Adrenal gland (tissue), 12 donors: ENCODE results near the gene SCAF1. TPM values are rescaled to one million over a fixed set of nuclear protein-coding genes. Genes with fewer than 3 reads are reported as not detected.

Experiments
- DNase-seq, 7 donors: peaks; one replicate each; pipeline ENCODE4 v3.0.0-alpha.2; 2019 to 2020
- H3K27ac ChIP-seq, 5 donors: fragments of 200-600 bp; sonication (generic) in 4 of 5; 1 replicate in 3 of 5; 2 replicates in 2 of 5; pipeline versions ENCODE4 v1.5.1 to v1.8.0; 2016 to 2020; ENCODE audit warnings: mild to moderate bottlenecking in 1 of 5
- H3K27me3 ChIP-seq: fragments of 200-600 bp; 2 replicates; pipeline ENCODE4 v1.8.0; 2021
- H3K36me3 ChIP-seq, 2 donors: fragments of 200-600 bp; replicated peaks in 1 of 2; 1 replicate in 1 of 2; 2 replicates in 1 of 2; pipeline versions ENCODE4 v1.5.1 to v1.8.0; 2018 to 2022
- H3K4me1 ChIP-seq, 2 donors: fragments of 200-600 bp; replicated peaks in 1 of 2; 1 replicate in 1 of 2; 2 replicates in 1 of 2; pipeline versions ENCODE4 v1.5.1 to v1.8.0; 2018 to 2021
- H3K4me3 ChIP-seq, 4 donors: fragments of 200-600 bp; sonication (generic) in 3 of 4; one replicate each; pipeline ENCODE4 v1.5.1; 2016 to 2018
- H3K9me3 ChIP-seq, 3 donors: fragments of 200-600 bp; sonication (generic) in 1 of 3; replicated peaks in 1 of 3; 1 replicate in 2 of 3; 2 replicates in 1 of 3; pipeline versions ENCODE4 v1.5.1 to v1.8.0; 2016 to 2021
- POLR2A ChIP-seq, 2 donors: fragments of 450-650 bp; IDR thresholded peaks; one replicate each; pipeline ENCODE4 v1.6.1; 2017; ENCODE audit warnings: antibody characterized with exemption in 2 of 2, mild to moderate bottlenecking in 2 of 2, moderate library complexity in 1 of 2
- whole genome bisulfite sequencing, 4 donors: extraction: QIAGEN DNeasy Blood & Tissue Kit in 2 of 4; methylation state at CpG; one replicate each; pipeline versions ENCODE4 v1.1.5 to v1.1.7; 2013 to 2017; 5-methylcytosine and 5-hydroxymethylcytosine counted together
- intact Hi-C, 2 donors: fragments of 100-400 bp; cut with DNase I; formaldehyde crosslinking; loops; one replicate each; pipeline versions ENCODE4 v1.14.1 to v1.15.0; 2022 to 2023
- polyA plus RNA-seq, 3 donors: library from polyadenylated mRNA; stranded (reverse); fragments of 200-250 nt in 2 of 3; fragments of 350-450 nt in 1 of 3; fragmentation: Illumina TruSeq in 1 of 3; extraction: RNeasy Lipid Tissue Mini Kit (QIAGEN cat#74804) in 1 of 3; gene quantifications; one replicate each; pipeline ENCODE4 v1.2.3, GENCODE V29; 2013 to 2014
- total RNA-seq, 9 donors: library from RNA; depleted of rRNA in 4 of 9; stranded (reverse); fragments of >200 nt in 4 of 9; fragments of 120-200 nt in 1 of 9; fragmentation: NEBNext Ultra II Directional in 1 of 9; extraction: Animal tissue kit (Norgen Biotek cat#: 25700) in 1 of 9; gene quantifications; one replicate each; pipeline versions ENCODE4 v1.1.0 to v1.2.4, GENCODE V29; 2013 to 2023
- TF ChIP-seq, protein P1 (sequence below), 6 experiments: fragments of 450-650 bp in 4 of 6; fragments of 200-600 bp in 2 of 6; sonication (generic) in 1 of 6; IDR thresholded peaks; 1 replicate in 5 of 6; 2 replicates in 1 of 6; pipeline versions ENCODE4 v1.5.1 to v1.8.0; 2016 to 2021; ENCODE audit warnings: antibody characterized with exemption in 6 of 6, mild to moderate bottlenecking in 2 of 6, moderate library complexity in 1 of 6
- donor health status: healthy with polysubstance abuse.
- donor health status: Bipolar disorder and iron deficiency.
- donor health status: DM: yes; HTN: yes; CAD: no.
- donor health status: DM: no; HTN: no; CAD: no.
- donor health status: DM: no; HTN: no; CAD: no.
- donor health status: DM: yes; HTN: yes; CAD: no.

Gene SCAF1
- total and polyA plus RNA-seq, 12 donors, result 4.2 to 81.3 (median 39.0) TPM

DNA sequence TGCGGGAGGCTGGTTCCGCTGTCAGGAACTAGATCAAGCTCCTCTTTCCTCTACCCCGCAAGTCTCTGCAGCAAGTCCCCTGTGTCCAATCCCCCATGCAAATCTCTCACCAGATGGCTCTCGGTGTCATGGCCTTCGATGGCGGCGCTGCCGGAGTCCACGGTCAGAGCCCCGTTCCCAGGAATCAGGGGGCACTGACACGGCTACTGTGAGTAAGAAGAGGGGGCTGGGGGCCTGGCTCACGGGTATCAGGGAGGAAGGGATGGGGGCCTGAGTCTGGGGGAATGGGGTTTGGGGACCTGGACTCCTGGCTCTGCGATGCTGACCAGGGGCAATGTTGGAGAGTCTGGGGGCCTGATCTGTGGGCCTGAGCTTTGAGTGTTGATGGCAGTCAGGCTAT lies 4.0 kb downstream of the SCAF1 start:
- intact Hi-C loops, result no loop called here
- H3K4me3 ChIP-seq, result no peak overlapping the region
- H3K4me1 ChIP-seq, result peaks cover 17 to 33% of the 10 kb centered on the region in 2 donors
- WGBS, 4 donors, result 89 to 91% (median 89%) methylated on average over 9 to 13 of the region's 13 CpGs
- TF ChIP-seq POLR2A (IDR thresholded peaks at IDR 0.05), result no peak
- TF ChIP-seq, protein P1, sequence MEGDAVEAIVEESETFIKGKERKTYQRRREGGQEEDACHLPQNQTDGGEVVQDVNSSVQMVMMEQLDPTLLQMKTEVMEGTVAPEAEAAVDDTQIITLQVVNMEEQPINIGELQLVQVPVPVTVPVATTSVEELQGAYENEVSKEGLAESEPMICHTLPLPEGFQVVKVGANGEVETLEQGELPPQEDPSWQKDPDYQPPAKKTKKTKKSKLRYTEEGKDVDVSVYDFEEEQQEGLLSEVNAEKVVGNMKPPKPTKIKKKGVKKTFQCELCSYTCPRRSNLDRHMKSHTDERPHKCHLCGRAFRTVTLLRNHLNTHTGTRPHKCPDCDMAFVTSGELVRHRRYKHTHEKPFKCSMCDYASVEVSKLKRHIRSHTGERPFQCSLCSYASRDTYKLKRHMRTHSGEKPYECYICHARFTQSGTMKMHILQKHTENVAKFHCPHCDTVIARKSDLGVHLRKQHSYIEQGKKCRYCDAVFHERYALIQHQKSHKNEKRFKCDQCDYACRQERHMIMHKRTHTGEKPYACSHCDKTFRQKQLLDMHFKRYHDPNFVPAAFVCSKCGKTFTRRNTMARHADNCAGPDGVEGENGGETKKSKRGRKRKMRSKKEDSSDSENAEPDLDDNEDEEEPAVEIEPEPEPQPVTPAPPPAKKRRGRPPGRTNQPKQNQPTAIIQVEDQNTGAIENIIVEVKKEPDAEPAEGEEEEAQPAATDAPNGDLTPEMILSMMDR (IDR thresholded peaks at IDR 0.05), result no peak
- DNase-seq, result no peak
- peaks cover 0 to 43% of the 10 kb centered on the region in 2 donors for H3K36me3 ChIP-seq
- H3K9me3 ChIP-seq, result no peaks in the 10 kb centered on the region
- H3K27ac ChIP-seq, result no peak overlapping the region
- no peaks in the 10 kb centered on the region for H3K27me3 ChIP-seq

DNA sequence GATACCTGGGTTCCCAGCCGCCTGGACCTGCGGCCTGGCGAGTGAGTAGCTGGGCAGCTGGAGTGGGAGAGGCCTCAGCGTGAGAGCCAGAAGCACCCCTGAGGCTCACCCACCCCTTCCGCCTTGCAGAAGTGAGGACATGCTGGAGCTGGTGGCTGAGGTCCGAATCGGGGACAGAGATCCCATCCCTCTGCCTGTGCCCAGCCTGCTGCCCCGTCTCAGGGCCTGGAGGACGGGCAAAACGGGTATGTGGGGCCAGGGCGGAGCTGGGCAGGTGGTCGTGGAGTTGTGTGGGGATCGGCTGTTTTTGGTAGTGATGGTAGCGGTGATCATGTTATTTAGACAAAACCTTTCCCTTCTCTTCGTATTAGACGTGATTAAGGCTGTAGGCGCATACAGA lies 4.6 kb downstream of the SCAF1 start:
- 86 to 94% (median 91%) methylated on average over 9 to 17 of the region's 17 CpGs for WGBS, 4 donors
- intact Hi-C loops, result no loop called here
- Histone ChIP-seq H3K27ac (no peak overlapping the region), H3K9me3 (no peaks in the 10 kb centered on the region), H3K4me1 (peaks cover 12 to 27% of the 10 kb centered on the region in 2 donors), H3K4me3 (no peak overlapping the region), H3K27me3 (no peaks in the 10 kb centered on the region), H3K36me3 (peaks cover 0 to 48% of the 10 kb centered on the region in 2 donors)
- TF ChIP-seq, protein P1 (IDR thresholded peaks at IDR 0.05), result no peak
- TF ChIP-seq POLR2A (IDR thresholded peaks at IDR 0.05), result no peak
- no peak for DNase-seq

DNA sequence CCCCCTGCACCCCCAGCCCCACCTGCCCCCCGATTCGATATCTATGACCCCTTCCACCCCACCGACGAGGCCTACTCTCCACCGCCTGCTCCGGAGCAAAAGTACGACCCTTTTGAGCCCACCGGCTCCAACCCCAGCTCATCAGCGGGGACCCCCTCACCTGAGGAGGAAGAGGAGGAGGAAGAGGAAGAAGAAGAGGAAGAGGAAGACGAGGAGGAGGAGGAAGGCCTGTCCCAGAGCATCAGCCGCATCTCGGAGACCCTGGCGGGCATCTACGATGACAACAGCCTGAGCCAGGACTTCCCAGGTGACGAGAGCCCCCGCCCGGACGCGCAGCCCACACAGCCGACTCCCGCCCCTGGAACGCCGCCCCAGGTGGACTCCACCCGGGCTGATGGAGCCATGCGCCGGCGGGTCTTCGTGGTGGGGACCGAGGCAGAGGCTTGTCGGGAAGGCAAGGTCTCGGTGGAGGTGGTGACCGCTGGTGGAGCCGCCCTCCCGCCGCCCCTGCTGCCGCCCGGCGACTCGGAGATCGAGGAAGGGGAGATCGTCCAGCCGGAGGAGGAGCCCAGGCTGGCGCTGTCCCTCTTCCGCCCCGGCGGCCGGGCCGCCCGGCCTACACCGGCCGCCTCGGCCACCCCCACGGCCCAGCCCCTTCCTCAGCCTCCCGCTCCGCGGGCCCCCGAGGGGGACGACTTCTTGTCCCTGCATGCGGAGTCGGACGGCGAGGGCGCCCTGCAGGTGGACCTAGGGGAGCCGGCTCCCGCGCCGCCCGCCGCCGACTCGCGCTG lies 9.2 kb downstream of the SCAF1 start:
- H3K36me3 ChIP-seq, result peaks cover 0 to 81% of the 10 kb centered on the region in 2 donors

DNA sequence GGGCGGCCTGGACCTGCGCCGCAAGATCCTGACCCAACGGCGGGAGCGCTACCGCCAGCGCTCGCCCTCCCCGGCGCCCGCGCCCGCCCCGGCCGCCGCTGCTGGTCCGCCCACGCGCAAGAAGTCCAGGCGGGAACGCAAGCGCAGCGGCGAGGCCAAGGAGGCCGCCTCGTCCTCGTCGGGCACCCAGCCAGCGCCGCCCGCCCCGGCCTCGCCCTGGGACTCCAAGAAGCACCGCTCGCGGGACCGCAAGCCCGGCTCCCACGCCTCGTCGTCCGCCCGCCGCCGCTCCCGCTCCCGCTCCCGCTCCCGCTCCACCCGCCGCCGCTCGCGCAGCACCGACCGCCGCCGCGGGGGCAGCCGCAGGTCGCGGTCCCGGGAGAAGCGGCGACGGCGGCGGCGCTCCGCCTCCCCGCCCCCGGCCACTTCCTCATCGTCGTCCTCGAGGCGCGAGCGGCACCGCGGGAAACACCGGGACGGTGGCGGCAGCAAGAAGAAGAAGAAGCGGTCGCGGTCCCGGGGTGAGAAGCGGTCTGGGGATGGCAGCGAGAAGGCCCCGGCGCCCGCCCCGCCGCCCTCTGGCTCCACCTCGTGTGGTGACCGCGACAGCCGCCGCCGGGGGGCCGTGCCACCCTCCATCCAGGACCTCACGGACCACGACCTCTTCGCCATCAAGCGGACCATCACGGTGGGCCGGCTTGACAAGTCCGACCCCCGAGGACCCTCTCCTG lies 10.0 kb downstream of the SCAF1 start:
- Histone ChIP-seq H3K27me3 (no peaks in the 10 kb centered on the region), H3K9me3 (no peaks in the 10 kb centered on the region), H3K36me3 (peaks cover 0 to 81% of the 10 kb centered on the region in 2 donors), H3K4me3 (no peak overlapping the region), H3K27ac (no peak overlapping the region), H3K4me1 (peaks cover 0 to 5% of the 10 kb centered on the region in 2 donors)
- TF ChIP-seq POLR2A (IDR thresholded peaks at IDR 0.05), result no peak
- TF ChIP-seq, protein P1 (IDR thresholded peaks at IDR 0.05), result no peak
- 94 to 96% (median 95%) methylated on average over 81 to 109 of the region's 110 CpGs for WGBS, 4 donors
- intact Hi-C loops, result no loop called here
- DNase-seq, result no peak

More for the DNA sequence above, 9.2 kb downstream of the SCAF1 start:
- Histone ChIP-seq H3K27ac (no peak overlapping the region), H3K9me3 (no peaks in the 10 kb centered on the region), H3K27me3 (no peaks in the 10 kb centered on the region), H3K4me1 (peaks cover 0 to 5% of the 10 kb centered on the region in 2 donors), H3K4me3 (no peak overlapping the region)
- no peak for TF ChIP-seq POLR2A (IDR thresholded peaks at IDR 0.05)
- TF ChIP-seq, protein P1 (IDR thresholded peaks at IDR 0.05), result no peak
- DNase-seq, result no peak
- WGBS, 4 donors, result 94 to 96% (median 96%) methylated on average over 30 to 72 of the region's 72 CpGs
- intact Hi-C loops, result no loop called here
